Suprapubic skin (tissue), 4 donors: ENCODE data around the gene PPP1R26. TPM values are rescaled to one million over a fixed set of nuclear protein-coding genes. Genes with fewer than 3 reads are reported as not detected.
"Not testable (repeated sequence)": the region's sequence is repeated elsewhere in the genome, so short reads cannot be mapped to it uniquely, and the experiment has no call there.

Experiments
- DNase-seq, 2 donors: peaks; one replicate each; pipeline ENCODE4 v3.0.0-alpha.2; 2019; ENCODE audit warnings: low spot score in 2 of 2
- H3K27ac ChIP-seq: fragments of 200-600 bp; sonication (generic); one replicate; pipeline ENCODE4 v1.5.1; 2019
- H3K27me3 ChIP-seq: fragments of 200-600 bp; sonication (generic); one replicate; pipeline ENCODE4 v1.5.1; 2019
- H3K36me3 ChIP-seq: fragments of 200-600 bp; sonication (generic); one replicate; pipeline ENCODE4 v1.5.1; 2019
- H3K4me1 ChIP-seq: fragments of 200-600 bp; sonication (generic); one replicate; pipeline ENCODE4 v1.5.1; 2019
- H3K4me3 ChIP-seq: fragments of 200-600 bp; sonication (generic); one replicate; pipeline ENCODE4 v1.5.1; 2019; ENCODE audit warnings: mild to moderate bottlenecking
- H3K9me3 ChIP-seq: fragments of 200-600 bp; sonication (generic); one replicate; pipeline ENCODE4 v1.5.1; 2019
- CTCF ChIP-seq, 2 donors: fragments of 200-600 bp in 1 of 2; fragments of 450-650 bp in 1 of 2; sonication (generic) in 1 of 2; IDR thresholded peaks; one replicate each; pipeline ENCODE4 v1.5.1; 2016 to 2019; ENCODE audit warnings: antibody characterized with exemption in 2 of 2, mild to moderate bottlenecking in 1 of 2, moderate library complexity in 1 of 2
- EP300 ChIP-seq: sonication (generic); formaldehyde crosslinking; IDR thresholded peaks from one replicate; pipeline ENCODE4 v1.6.1; 2017; ENCODE audit warnings: antibody characterized with exemption
- POLR2A ChIP-seq, 2 donors: fragments of 450-650 bp; IDR thresholded peaks; one replicate each; pipeline ENCODE4 v1.6.1; 2017; ENCODE audit warnings: antibody characterized with exemption in 2 of 2, mild to moderate bottlenecking in 2 of 2, moderate library complexity in 2 of 2
- POLR2AphosphoS5 ChIP-seq, 3 donors: sonication (generic); formaldehyde crosslinking; IDR thresholded peaks; one replicate each; pipeline ENCODE4 v1.6.1; 2017; ENCODE audit warnings: antibody characterized with exemption in 3 of 3
- WGBS: methylation state at CpG from one replicate; pipeline ENCODE4 v1.1.5; 2018; 5-methylcytosine and 5-hydroxymethylcytosine counted together
- total RNA-seq, 4 donors: library from RNA; depleted of rRNA; stranded (reverse); fragments of >200 nt; gene quantifications; one replicate each; pipeline ENCODE4 v1.1.0, GENCODE V29; 2016

Gene PPP1R26
- total RNA-seq, 4 donors from 2014 or later: 6.2 to 11.0 (median 9.0) TPM

- no peaks in the 10 kb centered on the region for H3K9me3 ChIP-seq
- no peak overlapping the region for H3K4me3 ChIP-seq
- H3K4me1 ChIP-seq: no peaks in the 10 kb centered on the region
- WGBS: 50% methylated on average over 10 of the region's 11 CpGs
- H3K27ac ChIP-seq: no peak overlapping the region
- H3K36me3 ChIP-seq: no peaks in the 10 kb centered on the region
- no peak for TF ChIP-seq CTCF (IDR thresholded peaks at IDR 0.05)
- TF ChIP-seq POLR2A (IDR thresholded peaks at IDR 0.05): no peak
- TF ChIP-seq EP300: no peak
- no peak for TF ChIP-seq POLR2AphosphoS5 (IDR thresholded peaks at IDR 0.05)
- peak in 1 of 2 donors; percentile 65 for DNase-seq
- H3K27me3 ChIP-seq: peaks cover 13% of the 10 kb centered on the region
Observed at GRCh38 chr9:135448663-135449100, 30.9 kb upstream of the PPP1R26 start.

GRCh38 chr9:135449532-135449931 lies 30.1 kb upstream of the PPP1R26 start:
- not testable (repeated sequence) for H3K4me3 ChIP-seq, H3K27ac ChIP-seq, H3K36me3 ChIP-seq, H3K4me1 ChIP-seq, DNase-seq, H3K27me3 ChIP-seq, H3K9me3 ChIP-seq
- WGBS: 75% methylated on average over 9 of the region's 11 CpGs

GRCh38 chr9:135450956-135451355 lies 28.6 kb upstream of the PPP1R26 start:
- Histone ChIP-seq H3K9me3 (no peaks in the 10 kb centered on the region), H3K4me1 (no peaks in the 10 kb centered on the region), H3K27me3 (peaks cover 14% of the 10 kb centered on the region), H3K36me3 (no peaks in the 10 kb centered on the region), H3K4me3 (no peak overlapping the region), H3K27ac (no peak overlapping the region)
- TF ChIP-seq POLR2A (IDR thresholded peaks at IDR 0.05) (no peak), EP300 (no peak)
- 92% methylated on average over 10 of the region's 10 CpGs for WGBS
- DNase-seq: no peak

GRCh38 chr9:135451909-135452308 lies 27.7 kb upstream of the PPP1R26 start:
- 80% methylated on average over 7 of the region's 7 CpGs for WGBS

GRCh38 chr9:135454737-135455136 lies 24.8 kb upstream of the PPP1R26 start:
- no peaks in the 10 kb centered on the region for H3K36me3 ChIP-seq
- no peaks in the 10 kb centered on the region for H3K4me1 ChIP-seq
- TF ChIP-seq POLR2AphosphoS5 (IDR thresholded peaks at IDR 0.05) (no peak), POLR2A (IDR thresholded peaks at IDR 0.05) (no peak), CTCF (IDR thresholded peaks at IDR 0.05) (no peak)
- no peak for DNase-seq
- no peak overlapping the region for H3K4me3 ChIP-seq
- H3K27me3 ChIP-seq: peaks cover 18% of the 10 kb centered on the region
- no peak overlapping the region for H3K27ac ChIP-seq
- WGBS: 91% methylated on average over 5 of the region's 5 CpGs
- no peaks in the 10 kb centered on the region for H3K9me3 ChIP-seq

More at GRCh38 chr9:135451909-135452308, 27.7 kb upstream of the PPP1R26 start:
- not testable (repeated sequence) for H3K36me3 ChIP-seq, H3K4me1 ChIP-seq, H3K9me3 ChIP-seq, H3K27ac ChIP-seq, DNase-seq, H3K4me3 ChIP-seq
- H3K27me3 ChIP-seq: peaks cover 19% of the 10 kb centered on the region

- Histone ChIP-seq H3K27ac (no peak overlapping the region), H3K4me1 (no peaks in the 10 kb centered on the region), H3K36me3 (no peaks in the 10 kb centered on the region), H3K27me3 (peaks cover 18% of the 10 kb centered on the region), H3K4me3 (no peak overlapping the region), H3K9me3 (no peaks in the 10 kb centered on the region)
- 85% methylated on average over 23 of the region's 23 CpGs for WGBS
- no peak for DNase-seq
- TF ChIP-seq CTCF (IDR thresholded peaks at IDR 0.05): no peak
Observed at GRCh38 chr9:135455401-135456030, 24.1 kb upstream of the PPP1R26 start.
